Right cardiac atrium (tissue), 5 donors: ENCODE data around the gene APOBEC3B. TPM values are rescaled to one million over a fixed set of nuclear protein-coding genes. Genes with fewer than 3 reads are reported as not detected.
"Not testable (repeated sequence)": the region's sequence is repeated elsewhere in the genome, so short reads cannot be mapped to it uniquely, and the experiment has no call there.

Experiments used
- ATAC-seq, 2 donors: fragments of 200-7000 bp; cut with Tn5 transposase; one replicate each; pipeline versions ENCODE4 v1.8.0 to v1.9.1; 2020; ENCODE audit warnings: moderate library complexity in 2 of 2, mild to moderate bottlenecking in 1 of 2
- DNase-seq, 3 donors: peaks; one replicate each; pipeline ENCODE4 v3.0.0-alpha.2; 2020
- H3K27ac ChIP-seq: one replicate; pipeline ENCODE4 v1.5.1; 2013; ENCODE audit warnings: mild to moderate bottlenecking, low read length, control low read depth, moderate library complexity
- H3K27me3 ChIP-seq: one replicate; pipeline ENCODE4 v1.6.1; 2013; ENCODE audit not compliant: control insufficient read depth, insufficient read depth
- H3K4me1 ChIP-seq: one replicate; pipeline ENCODE4 v1.6.1; 2013; ENCODE audit warnings: low read length; ENCODE audit not compliant: control insufficient read depth, insufficient read depth
- H3K4me3 ChIP-seq: one replicate; pipeline ENCODE4 v1.5.1; 2013; ENCODE audit warnings: low read length, control low read depth
- H3K9me3 ChIP-seq: one replicate; pipeline ENCODE4 v1.6.1; 2013; ENCODE audit warnings: low read length; ENCODE audit not compliant: control insufficient read depth
- WGBS: extraction: QIAGEN DNeasy Blood & Tissue Kit; methylation state at CpG from one replicate; pipeline ENCODE4 v1.1.7; 2013; 5-methylcytosine and 5-hydroxymethylcytosine counted together
- intact Hi-C, 4 donors: fragments of 100-400 bp; cut with DNase I; formaldehyde crosslinking; loops; one replicate each; pipeline versions ENCODE4 v1.11.0 to v1.14.0; 2022 to 2023
- polyA plus RNA-seq: library from polyadenylated mRNA; stranded (reverse); fragments of 200-250 nt; gene quantifications from one replicate; pipeline ENCODE4 v1.2.3, GENCODE V29; 2013
- total RNA-seq, 4 donors: library from RNA; stranded (reverse); fragmentation: NEBNext Ultra II Directional; extraction: Animal tissue kit (Norgen Biotek cat#: 25700); gene quantifications; one replicate each; pipeline ENCODE4 v1.2.1, GENCODE V29; 2021
- donor health status: healthy with polysubstance abuse.
- donor health status: DM: no; HTN: yes; CAD: no.
- donor health status: DM: no; HTN: no; CAD: no.
- donor health status: DM: no; HTN: yes; CAD: no; lungs with severe emphysema.
- donor health status: DM: yes; HTN: yes; CAD: no.

APOBEC3B gene
- total and polyA plus RNA-seq, 5 donors, result 1.3 to 2.6 (median 1.8) TPM

GRCh38 chr22:38943201-38943600 is 38.9 kb upstream of the APOBEC3B start:
- no peak for ATAC-seq
- no peaks in the 10 kb centered on the region for H3K9me3 ChIP-seq
- no peak overlapping the region for H3K27ac ChIP-seq
- 43% methylated on average over 9 of the region's 9 CpGs for WGBS
- no peaks in the 10 kb centered on the region for H3K27me3 ChIP-seq
- H3K4me3 ChIP-seq, result no peak overlapping the region
- no peak for DNase-seq
- no peaks in the 10 kb centered on the region for H3K4me1 ChIP-seq
- intact Hi-C loops, result no loop called here

DNA sequence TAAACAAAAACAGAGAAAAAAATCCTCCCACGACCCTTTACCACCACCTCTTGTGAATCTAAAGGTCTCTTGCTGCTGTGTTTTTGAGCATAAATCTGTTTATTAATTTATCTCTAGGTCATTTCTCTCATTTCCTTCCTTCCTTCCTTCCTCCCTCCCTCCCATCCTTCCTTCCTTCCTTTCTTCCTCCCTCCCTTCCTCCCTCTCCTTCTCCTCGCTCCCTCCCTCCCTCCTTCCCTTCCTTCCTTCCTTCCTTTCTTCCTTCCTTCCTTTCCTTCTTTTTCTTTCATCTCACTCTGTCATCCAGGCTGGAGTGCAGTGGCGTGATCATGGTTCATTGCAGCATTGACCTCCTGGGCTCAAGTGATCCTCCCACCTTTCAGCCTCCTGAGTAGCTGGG is 38.3 kb upstream of the APOBEC3B start:
- Histone ChIP-seq H3K27me3 (no peaks in the 10 kb centered on the region), H3K4me3 (no peak overlapping the region), H3K9me3 (no peaks in the 10 kb centered on the region), H3K27ac (no peak overlapping the region), H3K4me1 (no peaks in the 10 kb centered on the region)
- intact Hi-C loops, result no loop called here
- ATAC-seq (no peak), DNase-seq (no peak)
- WGBS, result 76% methylated on average over 3 of the region's 3 CpGs

GRCh38 chr22:38944653-38945052 is 37.5 kb upstream of the APOBEC3B start:
- H3K27ac ChIP-seq, result no peak overlapping the region
- H3K4me3 ChIP-seq, result no peak overlapping the region
- H3K9me3 ChIP-seq, result no peaks in the 10 kb centered on the region
- H3K4me1 ChIP-seq, result no peaks in the 10 kb centered on the region
- WGBS, result 80% methylated on average over 7 of the region's 7 CpGs
- DNase-seq (no peak), ATAC-seq (no peak)
- intact Hi-C loops, result no loop called here
- no peaks in the 10 kb centered on the region for H3K27me3 ChIP-seq

DNA sequence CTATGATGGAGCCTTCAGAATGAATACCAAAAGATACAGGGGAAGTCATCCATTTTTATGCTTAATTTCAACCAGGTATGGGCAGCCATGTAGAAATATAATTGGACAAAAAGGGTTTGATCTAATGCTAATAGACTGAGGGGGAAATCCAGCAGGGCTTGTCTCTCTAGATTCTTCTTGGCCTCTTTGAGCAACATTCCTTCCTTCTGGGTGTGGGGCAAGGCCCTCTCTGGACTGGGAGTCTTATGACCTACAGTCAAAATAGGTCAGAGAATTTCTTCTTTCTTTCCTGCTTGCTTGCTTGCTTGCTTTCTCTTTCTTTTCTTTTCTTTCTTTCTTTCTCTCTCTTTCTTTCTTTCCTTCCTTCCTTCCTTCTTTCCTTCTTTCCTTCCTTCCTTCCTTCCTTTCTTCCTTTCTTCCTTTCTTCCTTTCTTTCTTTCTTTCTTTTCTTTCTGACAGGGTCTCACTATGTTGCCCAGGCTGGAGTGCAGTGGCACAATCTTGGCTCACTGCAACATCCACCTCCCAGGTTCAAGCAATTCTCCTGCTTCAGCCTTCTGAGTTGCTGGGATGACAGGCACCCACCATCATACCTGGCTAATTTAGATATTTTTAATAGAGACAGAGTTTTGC is 36.3 kb upstream of the APOBEC3B start:
- H3K4me1 ChIP-seq, ATAC-seq, H3K4me3 ChIP-seq, H3K9me3 ChIP-seq, DNase-seq, H3K27ac ChIP-seq, intact Hi-C loops, H3K27me3 ChIP-seq: not testable (repeated sequence)

GRCh38 chr22:38946771-38947170 is 35.4 kb upstream of the APOBEC3B start:
- Histone ChIP-seq H3K4me3 (no peak overlapping the region), H3K9me3 (no peaks in the 10 kb centered on the region), H3K4me1 (no peaks in the 10 kb centered on the region), H3K27ac (no peak overlapping the region), H3K27me3 (no peaks in the 10 kb centered on the region)
- WGBS, result 90% methylated on average over 8 of the region's 8 CpGs
- intact Hi-C loops, result no loop called here
- ATAC-seq, result no peak
- no peak for DNase-seq

GRCh38 chr22:38947321-38948140 is 34.6 kb upstream of the APOBEC3B start:
- DNase-seq (peak in 1 of 3 donors; percentile 33), ATAC-seq (no peak)
- Histone ChIP-seq H3K27me3 (no peaks in the 10 kb centered on the region), H3K4me3 (no peak overlapping the region), H3K27ac (no peak overlapping the region), H3K4me1 (no peaks in the 10 kb centered on the region), H3K9me3 (no peaks in the 10 kb centered on the region)
- intact Hi-C loops, result no loop called here
- 78% methylated on average over 14 of the region's 14 CpGs for WGBS

DNA sequence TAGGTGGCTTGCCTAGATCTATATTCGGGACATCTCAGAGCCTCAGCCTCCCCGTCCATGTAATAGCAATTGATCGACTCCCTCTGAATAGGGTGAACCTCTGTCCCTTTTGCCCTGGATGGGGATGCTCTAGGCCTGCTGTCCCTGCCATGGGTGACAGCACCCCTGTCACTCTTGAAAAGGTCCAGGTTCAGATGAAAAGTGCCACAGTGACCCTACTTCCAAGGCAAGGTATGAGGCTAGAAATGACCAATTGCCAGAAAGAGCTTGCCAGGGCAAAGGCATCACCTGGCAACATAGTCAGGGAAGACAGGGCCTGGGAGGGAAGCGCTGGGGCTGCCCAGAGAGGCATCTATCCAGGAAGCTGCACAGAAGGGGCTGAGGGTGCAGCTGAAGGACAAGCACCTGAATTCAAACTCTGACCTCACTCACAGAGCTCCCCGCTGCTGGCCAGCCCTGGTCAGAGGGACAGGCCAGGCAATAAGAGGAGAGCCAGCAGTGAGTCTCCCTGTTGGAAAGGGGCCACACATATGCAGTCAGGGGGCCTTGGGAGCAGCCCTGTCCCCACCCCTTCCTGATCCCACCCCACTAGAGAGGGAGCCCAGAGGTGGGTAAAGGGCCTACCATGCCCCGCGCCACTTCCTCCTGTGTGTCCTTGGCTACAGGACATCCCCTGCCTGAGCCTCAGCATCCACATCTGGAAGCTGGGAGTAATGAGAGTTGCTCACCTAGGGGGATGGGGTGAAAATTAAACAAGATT is 33.8 kb upstream of the APOBEC3B start:
- H3K4me1 ChIP-seq, result no peaks in the 10 kb centered on the region
- no peak overlapping the region for H3K4me3 ChIP-seq
- WGBS, result 89% methylated on average over 7 of the region's 7 CpGs
- no peaks in the 10 kb centered on the region for H3K9me3 ChIP-seq
- no peaks in the 10 kb centered on the region for H3K27me3 ChIP-seq
- DNase-seq, result no peak
- no peak for ATAC-seq
- no peak overlapping the region for H3K27ac ChIP-seq
- intact Hi-C loops, result no loop called here

DNA sequence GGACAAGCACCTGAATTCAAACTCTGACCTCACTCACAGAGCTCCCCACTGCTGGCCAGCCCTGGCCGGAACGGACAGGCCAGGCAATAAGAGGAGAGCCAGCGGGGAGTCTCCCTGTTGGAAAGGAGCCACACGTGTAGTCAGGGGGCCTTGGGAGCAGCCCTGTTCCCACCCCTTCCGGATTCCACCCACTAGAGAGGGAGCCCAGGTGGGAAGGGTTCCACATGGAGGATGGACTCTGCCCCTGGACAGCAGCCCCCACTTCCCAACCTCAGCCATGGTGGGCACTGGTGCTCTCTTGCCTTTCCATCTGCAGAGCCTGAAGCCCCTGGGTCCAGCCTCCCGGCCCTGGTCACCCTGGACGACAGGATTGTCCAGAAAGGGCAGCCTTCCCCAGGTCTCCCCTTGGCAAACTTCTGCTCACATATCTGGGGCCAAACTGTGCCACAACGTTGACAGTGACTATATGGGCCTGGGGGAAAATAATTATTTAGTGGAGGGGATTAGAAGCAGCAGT is 32.2 kb upstream of the APOBEC3B start:
- WGBS, result 63% methylated on average over 8 of the region's 8 CpGs
- H3K4me1 ChIP-seq, result no peaks in the 10 kb centered on the region
- intact Hi-C loops, result no loop called here

DNA sequence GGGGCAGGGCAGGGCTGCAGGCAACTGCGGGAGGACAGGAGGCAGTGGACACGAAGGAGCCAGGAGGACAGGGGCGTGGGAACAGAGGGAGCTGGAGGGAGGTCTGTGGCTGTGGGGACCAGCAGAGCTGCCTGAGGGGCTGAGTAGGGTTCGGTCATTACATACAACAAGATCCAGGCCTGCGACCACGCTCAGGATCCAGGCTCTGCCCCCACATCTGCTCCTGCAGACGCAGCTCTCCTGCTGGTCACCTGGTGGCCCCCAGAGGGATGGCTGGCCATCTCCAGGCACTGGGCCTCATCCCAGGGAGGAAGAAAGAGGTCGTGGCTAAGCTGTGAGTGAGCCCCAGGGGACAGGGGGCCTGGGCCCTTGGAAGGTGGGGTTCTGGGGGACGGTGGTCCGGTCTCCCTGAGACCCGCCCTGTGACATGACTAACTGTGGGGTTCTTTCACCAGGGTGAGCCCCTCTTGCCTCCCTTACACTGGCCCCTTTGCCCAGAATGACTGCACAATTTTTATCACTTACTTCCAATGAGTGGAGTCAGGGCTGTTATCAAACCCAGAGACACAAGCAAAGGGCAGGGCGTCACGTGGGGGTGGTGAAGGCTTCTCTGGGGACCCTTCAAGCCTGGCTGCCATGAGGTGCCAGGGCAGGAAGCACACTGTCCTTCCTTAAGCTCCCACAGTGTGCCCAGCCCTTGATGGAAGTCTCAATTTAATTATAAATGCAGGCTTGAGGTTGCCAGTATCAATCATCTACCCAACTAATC is 31.4 kb upstream of the APOBEC3B start:
- DNase-seq (no peak), ATAC-seq (no peak)
- H3K4me1 ChIP-seq, result no peaks in the 10 kb centered on the region
- intact Hi-C loops, result no loop called here
- H3K9me3 ChIP-seq, result no peaks in the 10 kb centered on the region
- H3K27me3 ChIP-seq, result no peaks in the 10 kb centered on the region
- no peak overlapping the region for H3K27ac ChIP-seq
- WGBS, result 68% methylated on average over 13 of the region's 13 CpGs
- no peak overlapping the region for H3K4me3 ChIP-seq

More for the DNA sequence above, 32.2 kb upstream of the APOBEC3B start:
- Histone ChIP-seq H3K4me3 (no peak overlapping the region), H3K27ac (no peak overlapping the region), H3K27me3 (no peaks in the 10 kb centered on the region), H3K9me3 (no peaks in the 10 kb centered on the region)
- peak in 1 of 3 donors; percentile 27 for DNase-seq
- ATAC-seq, result no peak

- 67% methylated on average over 2 of the region's 2 CpGs for WGBS
- Histone ChIP-seq H3K4me3 (no peak overlapping the region), H3K27me3 (no peaks in the 10 kb centered on the region), H3K27ac (no peak overlapping the region), H3K4me1 (no peaks in the 10 kb centered on the region), H3K9me3 (no peaks in the 10 kb centered on the region)
- ATAC-seq, result no peak
- no peak for DNase-seq
- intact Hi-C loops, result no loop called here
These were observed 30.4 kb upstream of the APOBEC3B start for GRCh38 chr22:38951734-38952133.
